Psoas muscle (tissue), 8 donors: ENCODE results near the gene SMIM41. TPM values are rescaled to one million over a fixed set of nuclear protein-coding genes. Genes with fewer than 3 reads are reported as not detected.

Experiments used
- ATAC-seq, 4 donors: fragments of 200-7000 bp; cut with Tn5 transposase; one replicate each; pipeline ENCODE4 v1.9.1; 2020; ENCODE audit warnings: moderate library complexity in 3 of 4, mild to moderate bottlenecking in 2 of 4
- DNase-seq, 2 donors: peaks; one replicate each; pipeline ENCODE4 v3.0.0-alpha.2; 2020
- H3K27ac ChIP-seq: fragments of 200-600 bp; one replicate; pipeline ENCODE4 v1.8.0; 2022
- H3K27me3 ChIP-seq, 3 donors: fragments of 200-600 bp in 1 of 3; one replicate each; pipeline versions ENCODE4 v1.6.1 to v1.8.0; 2013 to 2022; ENCODE audit warnings: low read length in 2 of 3, mild to moderate bottlenecking in 2 of 3, moderate library complexity in 1 of 3; ENCODE audit not compliant: insufficient read depth in 3 of 3
- H3K36me3 ChIP-seq, 2 donors: fragments of 200-600 bp in 1 of 2; one replicate each; pipeline versions ENCODE4 v1.6.1 to v1.8.0; 2013 to 2022; ENCODE audit warnings: low read depth in 1 of 2, mild to moderate bottlenecking in 1 of 2, moderate library complexity in 1 of 2; ENCODE audit not compliant: insufficient read depth in 1 of 2
- H3K4me1 ChIP-seq: fragments of 200-600 bp; one replicate; pipeline ENCODE4 v1.8.0; 2022
- H3K4me3 ChIP-seq: fragments of 200-600 bp; one replicate; pipeline ENCODE4 v1.8.0; 2022; ENCODE audit warnings: mild to moderate bottlenecking
- H3K9me3 ChIP-seq: fragments of 200-600 bp; one replicate; pipeline ENCODE4 v1.8.0; 2022
- CTCF ChIP-seq: fragments of 200-600 bp; IDR thresholded peaks from one replicate; pipeline ENCODE4 v1.8.0; 2022; ENCODE audit warnings: antibody characterized with exemption
- WGBS, 3 donors: extraction: QIAGEN DNeasy Blood & Tissue Kit; methylation state at CpG; one replicate each; pipeline versions ENCODE4 v1.1.6 to v1.1.7; 2013; 5-methylcytosine and 5-hydroxymethylcytosine counted together
- intact Hi-C, 2 donors: fragments of 100-400 bp; cut with DNase I; formaldehyde crosslinking; loops; one replicate each; pipeline versions ENCODE4 v1.11.0 to v1.14.2; 2022
- polyA plus RNA-seq, 3 donors: library from polyadenylated mRNA; stranded (reverse); fragments of 200-250 nt; gene quantifications; one replicate each; pipeline ENCODE4 v1.2.3, GENCODE V29; 2013
- total RNA-seq, 4 donors: library from RNA; stranded (reverse); fragmentation: NEBNext Ultra II Directional in 2 of 4; extraction: Animal tissue kit (Norgen Biotek cat#: 25700) in 2 of 4; gene quantifications; one replicate each; pipeline versions ENCODE4 v1.2.1 to v1.2.4, GENCODE V29; 2021 to 2023
- donor health status: healthy with polysubstance abuse.
- donor health status: DM: no; HTN: no; CAD: no; lungs with moderate emphysema.
- donor health status: Bipolar disorder and iron deficiency.
- donor health status: healthy.
- donor health status: DM: yes; HTN: yes; CAD: no.
- donor health status: DM: no; HTN: no; CAD: no.
- donor health status: DM: no; HTN: no; CAD: no.
- donor health status: DM: yes; HTN: yes; CAD: no.

Gene SMIM41
- total and polyA plus RNA-seq, 7 donors = 0.16 to 0.32 (median 0.20) TPM; not detected in 4

GRCh38 chr12:52049286-52049685 lies 30.2 kb upstream of the SMIM41 start:
- WGBS, 3 donors = 48 to 70% (median 50%) methylated on average over 4 of the region's 4 CpGs
- intact Hi-C loops = no loop called here
- no peak for TF ChIP-seq CTCF
- peaks cover 52% of the 10 kb centered on the region for H3K4me1 ChIP-seq
- H3K9me3 ChIP-seq = no peaks in the 10 kb centered on the region
- H3K27ac ChIP-seq = peak overlapping the region; percentile 93
- no peak overlapping the region for H3K4me3 ChIP-seq
- peaks cover 0 to 7% of the 10 kb centered on the region in 2 donors for H3K36me3 ChIP-seq
- no peak for ATAC-seq
- no peak for DNase-seq
- no peaks in the 10 kb centered on the region for H3K27me3 ChIP-seq

DNA sequence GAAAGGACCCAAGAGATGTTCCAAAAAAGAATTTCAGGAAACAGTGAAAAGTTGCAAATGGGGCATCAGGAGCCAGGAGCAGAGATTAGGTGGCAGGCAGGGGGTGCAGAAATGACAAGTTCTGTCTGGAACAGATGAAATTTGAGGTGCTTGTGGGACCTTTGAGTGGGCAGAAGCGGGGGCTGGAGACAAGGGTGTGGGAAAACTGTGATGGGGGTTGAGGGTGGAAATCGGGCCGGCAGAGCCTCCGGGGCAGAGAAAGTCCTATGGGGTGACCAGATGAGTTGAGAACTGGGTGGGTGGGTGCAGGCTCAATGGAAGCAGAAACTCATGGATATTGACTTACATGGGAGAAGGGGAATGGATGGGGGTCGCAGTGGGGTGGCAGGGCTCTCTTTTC lies 29.8 kb upstream of the SMIM41 start:
- H3K4me1 ChIP-seq = peaks cover 52% of the 10 kb centered on the region
- H3K36me3 ChIP-seq = peaks cover 3 to 11% of the 10 kb centered on the region in 2 donors
- H3K27me3 ChIP-seq = no peaks in the 10 kb centered on the region
- intact Hi-C loops = no loop called here
- ATAC-seq (no peak), DNase-seq (no peak)
- peak overlapping the region; percentile 72 for H3K4me3 ChIP-seq
- peak overlapping the region; percentile 93 for H3K27ac ChIP-seq
- TF ChIP-seq CTCF = no peak
- 55 to 85% (median 64%) methylated on average over 5 of the region's 5 CpGs for WGBS, 3 donors
- H3K9me3 ChIP-seq = no peaks in the 10 kb centered on the region

- no peak for TF ChIP-seq CTCF
- 10 to 22% (median 16%) methylated on average over 14 to 16 of the region's 16 CpGs for WGBS, 3 donors
- peaks cover 4 to 16% of the 10 kb centered on the region in 2 donors for H3K36me3 ChIP-seq
- no peaks in the 10 kb centered on the region for H3K9me3 ChIP-seq
- peak in 1 of 2 donors; percentile 67 for DNase-seq
- H3K4me1 ChIP-seq = peaks cover 51% of the 10 kb centered on the region
- H3K27me3 ChIP-seq = no peaks in the 10 kb centered on the region
- H3K27ac ChIP-seq = peak overlapping the region; percentile 93
- H3K4me3 ChIP-seq = peak overlapping the region; percentile 72
- intact Hi-C loops = no loop called here
- ATAC-seq = peak in 1 of 4 donors; percentile 31
Measured at GRCh38 chr12:52050116-52050757, 29.3 kb upstream of the SMIM41 start.

DNA sequence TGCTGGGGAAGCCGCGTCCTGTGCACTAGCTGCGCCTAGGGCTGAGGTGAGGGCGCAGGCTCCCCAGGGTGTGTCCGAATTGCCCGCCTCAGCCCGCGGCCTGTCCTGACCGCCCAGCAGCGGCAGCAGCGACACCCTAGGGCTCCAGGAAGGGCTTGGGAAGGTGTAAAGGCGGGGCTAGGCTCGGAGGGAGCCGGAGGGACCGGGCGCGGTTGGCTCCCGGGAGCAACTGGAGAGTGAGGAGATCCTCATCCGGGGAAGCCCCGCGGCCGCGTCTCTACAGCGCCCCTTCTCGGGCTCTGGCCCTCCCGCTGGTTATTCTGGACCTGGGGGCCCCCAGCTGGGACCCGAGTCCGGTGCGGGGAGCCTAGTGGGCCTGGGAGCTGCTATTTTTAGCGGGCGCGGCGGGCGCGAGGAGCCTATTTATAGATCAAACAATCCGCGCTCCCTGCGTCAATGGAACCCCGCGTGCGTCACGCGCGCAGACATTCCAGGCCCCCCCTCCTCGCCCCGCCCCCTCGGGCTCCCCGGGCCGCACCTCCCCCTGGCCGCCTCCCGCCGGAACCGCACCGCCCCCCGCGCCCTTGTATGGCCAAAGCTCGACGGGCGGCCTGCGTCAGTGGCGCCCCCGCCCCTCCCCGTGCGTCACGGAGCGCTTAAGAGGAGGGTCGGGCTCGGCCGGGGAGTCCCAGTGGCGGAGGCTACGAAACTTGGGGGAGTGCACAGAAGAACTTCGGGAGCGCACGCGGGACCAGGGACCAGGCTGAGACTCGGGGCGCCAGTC lies 28.6 kb upstream of the SMIM41 start, which contains the start of gene NR4A1:
TSS of gene NR4A1 (plus strand) at position 685 of the 784 bp plus-strand sequence. CDS start 2,887 bp downstream, outside the sequence.
- Histone ChIP-seq H3K9me3 (no peaks in the 10 kb centered on the region), H3K27me3 (no peaks in the 10 kb centered on the region), H3K27ac (peak within 1 kb of the TSS; percentile 93), H3K4me1 (peaks cover 44% of the 10 kb centered on the region), H3K4me3 (peak within 1 kb of the TSS; percentile 72), H3K36me3 (peaks cover 4 to 19% of the 10 kb centered on the region in 2 donors)
- intact Hi-C loops = no loop called here
- peak; percentile 99 for DNase-seq
- ATAC-seq = peak; percentile 86 to 89 (median 86)
- TF ChIP-seq CTCF = no peak
- WGBS, 3 donors = 1 to 2% (median 1%) methylated on average over 55 to 77 of the region's 77 CpGs
